GM21786 (cell line): Measurements from ENCODE around the gene NANP.

ENCODE experiments used
- ATAC-seq: cut with Tn5 transposase; IDR thresholded peaks from one replicate; pipeline ENCODE4 v1.9.1; 2021; ENCODE audit not compliant: unreplicated experiment

NANP gene

GRCh38 chr20:25573288-25574251, 50.2 kb downstream of the NANP start:
- no peak for ATAC-seq

GRCh38 chr20:25571817-25572216, 52.0 kb downstream of the NANP start:
- ATAC-seq: no peak

- ATAC-seq: no peak
Observed at GRCh38 chr20:25571240-25571639, 52.6 kb downstream of the NANP start.

- no peak for ATAC-seq
Observed at GRCh38 chr20:25570148-25570530, 53.7 kb downstream of the NANP start.

- no peak for ATAC-seq
Observed at GRCh38 chr20:25567286-25567685, 56.5 kb downstream of the NANP start.

- ATAC-seq: no peak
Observed at GRCh38 chr20:25566821-25567220, 57.0 kb downstream of the NANP start.

GRCh38 chr20:25565578-25566157, 58.1 kb downstream of the NANP start:
- no peak for ATAC-seq

GRCh38 chr20:25563876-25564275, 59.9 kb downstream of the NANP start:
- ATAC-seq: no peak

GRCh38 chr20:25563362-25563761, 60.5 kb downstream of the NANP start:
- no peak for ATAC-seq
